GM19438 (cell line): Measurements from ENCODE around the gene HMGXB3.

Experiments used
- ATAC-seq: cut with Tn5 transposase; IDR thresholded peaks from one replicate; pipeline ENCODE4 v1.9.1; 2021; ENCODE audit warnings: low read depth; ENCODE audit not compliant: unreplicated experiment

HMGXB3 gene

DNA sequence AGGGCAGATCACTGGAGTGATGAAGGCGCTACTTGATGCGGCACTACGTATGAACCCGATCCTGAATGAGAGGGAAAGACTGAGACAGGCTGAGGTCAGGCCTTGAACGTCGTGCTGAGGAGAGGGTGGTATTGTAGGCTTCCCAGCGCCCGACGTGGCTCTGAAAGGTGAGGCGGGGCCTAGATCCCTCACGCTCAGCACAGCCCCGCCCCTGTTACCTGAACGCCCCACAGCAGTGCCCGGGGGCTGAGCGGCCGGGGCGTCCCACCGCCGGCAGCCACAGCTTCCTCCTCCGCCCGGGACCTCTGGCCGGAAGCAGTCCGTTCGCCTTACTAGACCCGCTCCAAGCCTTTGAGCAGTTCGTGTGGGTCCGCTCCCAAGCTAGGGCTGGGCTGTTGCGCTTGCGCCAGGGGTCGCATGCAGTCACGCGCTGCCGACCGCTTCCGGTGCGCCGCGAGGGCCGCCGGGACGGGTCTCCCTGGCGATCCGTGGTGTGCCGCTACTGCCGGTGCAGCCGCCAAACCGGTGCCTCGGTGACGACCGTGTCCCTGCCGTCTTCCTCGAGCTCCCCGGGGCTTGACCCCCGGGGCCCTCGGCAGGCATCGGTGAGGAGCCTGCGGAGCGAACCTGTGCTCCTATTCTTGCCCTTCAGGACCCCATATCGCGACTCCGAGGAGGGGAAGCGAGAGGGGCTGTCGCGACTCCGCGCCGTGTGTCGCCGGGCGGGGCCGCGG, at the start of gene HMGXB3, which contains the start of gene TIGD6:
Gene HMGXB3, plus strand, starts transcription at position 484 of the 734 bp plus-strand sequence. CDS start 4,114 bp downstream, outside the sequence.
Gene TIGD6, minus strand, starts transcription at position 399 of the 734 bp plus-strand sequence. CDS start 4,306 bp downstream, outside the sequence.
- ATAC-seq = peak; percentile 84

- ATAC-seq = no peak
Observed at GRCh38 chr5:149951138-149951749, 49.3 kb upstream of the HMGXB3 start.

DNA sequence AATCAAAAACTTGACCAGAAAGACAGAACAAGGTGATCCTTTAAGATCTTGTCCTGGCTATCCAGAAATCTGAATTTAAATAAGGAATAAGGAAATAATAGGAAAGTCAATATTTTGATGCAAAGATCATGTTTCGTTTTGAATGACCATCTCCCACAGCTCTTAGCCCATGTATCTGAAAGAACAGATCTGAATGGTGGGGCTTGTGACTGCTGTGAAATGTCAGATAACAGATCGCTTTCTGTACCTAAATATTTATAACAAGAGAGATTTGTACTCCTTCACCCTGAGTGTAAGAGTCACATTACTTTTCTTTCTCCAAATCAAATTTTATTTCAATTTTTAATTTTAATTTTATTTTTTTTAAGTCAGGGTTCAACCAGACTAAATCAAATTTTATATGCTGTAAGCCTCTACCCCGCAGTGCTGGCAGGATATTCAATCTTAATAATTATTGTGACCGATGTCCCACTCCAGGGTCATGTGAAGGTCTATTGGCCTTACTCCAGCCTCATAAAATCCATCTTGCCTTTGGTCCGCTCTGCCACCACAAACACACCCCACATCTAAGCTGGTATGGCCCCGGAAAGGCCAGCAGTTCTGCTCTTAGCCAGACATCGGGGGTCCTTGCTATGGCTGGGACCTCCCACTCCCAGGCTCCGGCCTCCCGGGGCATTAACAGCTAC, 47.0 kb upstream of the HMGXB3 start:
- ATAC-seq = no peak

DNA sequence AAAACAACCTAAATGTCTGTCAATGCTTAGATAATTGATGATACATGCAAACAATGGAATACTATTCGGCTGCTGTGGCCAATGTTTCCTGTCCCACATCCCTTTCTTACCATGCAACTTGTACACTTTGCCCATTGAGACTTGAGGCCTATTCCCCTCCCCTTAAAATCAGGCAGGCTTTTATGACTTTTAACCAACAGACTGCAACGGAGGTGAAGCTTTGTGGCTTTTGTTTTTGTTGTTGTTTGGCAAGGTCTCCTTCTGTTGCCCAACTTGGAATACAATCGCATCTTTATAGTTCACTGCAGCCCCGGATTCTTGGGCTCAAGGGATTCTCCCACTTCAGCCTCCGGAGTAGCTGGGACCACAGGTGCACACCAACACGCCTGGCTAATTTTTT, 45.7 kb upstream of the HMGXB3 start:
- no peak for ATAC-seq

DNA sequence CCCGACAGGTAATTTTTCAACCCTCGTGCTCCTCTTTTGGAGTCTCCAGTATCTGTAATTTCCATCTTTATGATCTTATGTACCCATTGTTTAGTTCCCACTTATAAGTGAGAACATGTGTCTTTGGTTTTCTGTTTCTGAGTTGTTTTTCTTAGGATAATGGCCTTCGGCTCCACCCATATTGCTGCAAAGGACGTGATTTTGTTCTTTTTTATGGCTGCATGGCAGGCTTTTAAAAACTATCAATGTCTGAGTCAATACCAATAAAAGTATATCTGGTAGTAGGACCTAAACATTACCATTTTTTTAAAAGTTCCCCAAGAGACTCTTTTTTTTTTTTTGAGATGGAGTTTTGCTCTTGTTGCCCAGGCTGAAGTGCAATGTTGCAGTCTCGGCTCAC, 43.9 kb upstream of the HMGXB3 start:
- ATAC-seq = no peak

- ATAC-seq = no peak
Observed at GRCh38 chr5:149957855-149958254, 42.7 kb upstream of the HMGXB3 start.

DNA sequence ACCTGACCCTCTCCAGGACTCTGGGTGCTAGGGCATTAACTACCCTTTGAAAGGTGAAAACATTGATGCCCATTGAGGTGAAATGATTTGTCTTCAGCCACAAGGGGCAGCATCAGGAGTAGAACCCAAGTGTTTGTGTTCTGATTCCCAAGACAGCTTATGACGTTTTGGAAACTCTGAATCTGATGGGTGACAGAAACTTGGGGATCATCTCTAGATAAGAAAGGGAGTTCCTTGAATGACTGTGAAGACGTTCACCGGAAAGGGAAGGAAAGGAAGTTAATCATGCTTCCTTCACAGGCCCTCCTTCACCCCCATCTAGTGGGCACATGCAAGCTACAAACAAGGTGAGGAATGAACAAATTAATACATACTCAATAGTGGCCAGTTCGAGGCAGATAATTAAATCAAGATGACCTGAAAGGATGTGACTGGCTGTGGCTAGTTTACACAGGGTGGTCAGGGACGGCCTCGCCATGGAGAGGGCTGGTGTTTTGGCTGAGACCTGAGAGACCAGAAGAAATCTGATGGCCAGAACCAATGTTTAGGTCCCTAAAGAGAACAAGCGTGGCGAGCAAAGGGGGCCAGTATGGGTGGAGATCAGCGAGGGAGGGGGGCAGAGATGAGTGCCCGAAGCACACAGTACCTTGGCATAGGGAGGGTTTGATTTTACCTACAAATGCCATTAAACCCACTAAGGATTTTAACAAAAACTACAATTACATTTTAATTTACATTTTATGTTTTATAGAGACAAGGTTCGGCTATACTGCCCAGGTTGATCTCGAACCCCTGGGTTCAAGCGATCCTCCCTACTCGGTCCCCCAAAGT, 40.9 kb upstream of the HMGXB3 start:
- no peak for ATAC-seq

- peak; percentile 98 for ATAC-seq
Observed at GRCh38 chr5:149960272-149961185, 40.0 kb upstream of the HMGXB3 start, which contains the start of gene SLC26A2. SLC26A2 (plus strand) TSS chr5:149960758; CDS start chr5:149977653, 16,895 bp downstream.

GRCh38 chr5:149961186-149961685, 39.3 kb upstream of the HMGXB3 start:
- ATAC-seq = no peak

DNA sequence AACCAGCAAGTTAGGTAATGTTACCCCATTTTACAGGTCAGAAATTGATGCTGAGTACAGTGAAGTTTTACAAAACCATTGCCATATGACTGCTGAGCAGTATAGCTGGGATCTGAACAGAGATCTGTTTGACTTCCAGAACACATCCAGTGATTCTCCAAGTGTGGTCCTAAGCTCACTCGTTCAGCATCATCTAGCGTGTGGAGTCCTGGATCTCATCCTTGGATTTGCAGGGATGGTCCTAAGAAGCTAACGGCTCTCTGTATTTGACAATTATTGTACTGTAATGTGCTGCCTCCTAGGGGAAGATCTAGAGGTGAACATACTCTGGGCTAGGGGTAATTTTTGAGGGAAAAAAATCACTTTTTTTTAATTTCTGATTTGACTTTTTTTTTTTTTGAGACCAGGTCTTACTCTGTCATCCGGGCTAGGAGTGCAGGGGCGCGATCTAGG, 38.6 kb upstream of the HMGXB3 start:
- no peak for ATAC-seq

GRCh38 chr5:149962601-149963300, 37.8 kb upstream of the HMGXB3 start:
- ATAC-seq = no peak

DNA sequence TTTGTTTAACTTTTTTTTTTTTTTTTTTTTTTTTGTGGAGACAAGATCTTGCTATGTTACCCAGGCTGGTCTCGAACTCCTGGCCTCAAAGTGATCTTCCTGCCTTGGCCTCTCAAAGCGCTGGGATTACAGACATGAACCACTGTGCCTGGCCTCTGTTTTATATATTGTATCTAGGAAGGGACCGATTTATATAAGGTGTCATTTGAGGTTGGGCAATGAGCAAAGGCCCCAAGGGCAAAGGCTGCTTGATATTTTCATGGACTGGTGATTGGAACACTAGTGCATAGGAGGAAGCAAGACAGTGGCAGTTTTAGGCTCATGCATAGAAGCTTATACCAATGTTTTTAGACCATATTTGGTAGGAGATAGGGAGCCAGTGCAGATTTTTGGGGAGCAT, 36.8 kb upstream of the HMGXB3 start:
- ATAC-seq = no peak

GRCh38 chr5:149966946-149967345, 33.6 kb upstream of the HMGXB3 start:
- no peak for ATAC-seq

- ATAC-seq = no peak
Observed at GRCh38 chr5:149969181-149969930, 31.2 kb upstream of the HMGXB3 start.

GRCh38 chr5:149975409-149975808, 25.1 kb upstream of the HMGXB3 start:
- no peak for ATAC-seq

DNA sequence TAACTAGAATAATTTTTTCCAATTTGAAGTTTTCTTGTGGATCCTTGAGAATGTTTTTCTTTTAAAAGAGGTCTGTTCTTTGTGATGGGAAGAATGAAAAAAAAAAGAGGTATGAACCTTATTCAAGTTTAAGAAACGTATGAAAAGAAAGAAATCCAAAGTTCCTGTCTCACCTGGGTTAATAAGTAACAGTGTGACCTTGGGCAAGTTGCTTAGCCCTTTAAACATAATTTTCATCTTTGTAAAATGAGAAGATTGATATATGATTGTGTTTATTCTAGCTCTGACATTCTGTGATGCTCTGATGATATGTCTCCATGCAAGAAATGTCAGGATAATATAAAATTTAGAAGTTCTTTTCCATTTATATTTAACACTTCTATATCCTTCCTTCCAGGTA, 20.6 kb upstream of the HMGXB3 start:
- ATAC-seq = no peak

GRCh38 chr5:149981206-149981605, 19.3 kb upstream of the HMGXB3 start:
- ATAC-seq = no peak

GRCh38 chr5:149982505-149982904, 18.0 kb upstream of the HMGXB3 start:
- ATAC-seq = no peak
